ENCODE data around the gene ST6GAL1. TPM values are rescaled to one million over a fixed set of nuclear protein-coding genes. Genes with fewer than 3 reads are reported as not detected.

The ST6GAL1 gene
- polyA plus RNA-seq, 1 of the 3 experiments (the other 2 are of a cell fraction) = 3.9 TPM

DNA sequence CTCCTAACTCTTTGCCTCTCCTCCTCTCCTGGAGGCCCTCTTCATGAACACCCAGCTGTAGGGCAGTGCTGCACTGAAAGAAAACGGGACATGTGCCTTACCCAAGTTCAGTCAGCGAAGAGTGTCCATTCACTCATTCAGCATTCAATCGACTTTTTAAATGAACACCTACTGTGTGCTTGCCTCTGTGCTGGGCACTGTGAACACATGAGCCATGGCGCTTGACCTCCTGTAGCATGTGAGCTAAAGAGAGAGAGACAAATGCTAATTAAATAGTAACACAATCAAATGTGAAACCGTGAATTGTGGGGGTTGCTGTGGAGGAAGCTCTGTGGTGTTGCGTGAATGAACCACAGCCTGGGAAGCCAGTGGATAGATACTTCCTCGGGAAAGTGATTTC, 43.4 kb downstream of the ST6GAL1 start:
- H3K36me3 ChIP-seq (replicated peaks in 1 of 2; ENCODE audit: control insufficient read depth in 1 of 2, insufficient read depth in 2 of 2, low read length in 1 of 2) = no peaks in the 10 kb centered on the region
- H3K4me3 ChIP-seq (ENCODE audit: low read depth in 2 of 2, low read length in 1 of 2) = no peak overlapping the region
- no peak overlapping the region for H3K9ac ChIP-seq
- H3F3A ChIP-seq (replicated peaks; ENCODE audit: insufficient read depth) = no peaks in the 10 kb centered on the region
- WGBS (ENCODE audit: low lambda C conversion rate) = 80% methylated on average over 7 of the region's 7 CpGs
- H3K4me2 ChIP-seq = no peak overlapping the region
- no peaks in the 10 kb centered on the region for H3K9me2 ChIP-seq
- H3K4me1 ChIP-seq (ENCODE audit: control insufficient read depth in 1 of 2, insufficient read depth in 2 of 2, low read depth in 1 of 2, low read length in 1 of 2) = peaks cover 0 to 7% of the 10 kb centered on the region in 2 experiments; a peak in 1 of 4 replicates
- H3K27me3 ChIP-seq (ENCODE audit: insufficient read depth) = no peaks in the 10 kb centered on the region
- no peaks in the 10 kb centered on the region for H3K79me2 ChIP-seq (ENCODE audit: insufficient read depth)
- H3K9me3 ChIP-seq = no peaks in the 10 kb centered on the region
- TF ChIP-seq, protein P1, sequence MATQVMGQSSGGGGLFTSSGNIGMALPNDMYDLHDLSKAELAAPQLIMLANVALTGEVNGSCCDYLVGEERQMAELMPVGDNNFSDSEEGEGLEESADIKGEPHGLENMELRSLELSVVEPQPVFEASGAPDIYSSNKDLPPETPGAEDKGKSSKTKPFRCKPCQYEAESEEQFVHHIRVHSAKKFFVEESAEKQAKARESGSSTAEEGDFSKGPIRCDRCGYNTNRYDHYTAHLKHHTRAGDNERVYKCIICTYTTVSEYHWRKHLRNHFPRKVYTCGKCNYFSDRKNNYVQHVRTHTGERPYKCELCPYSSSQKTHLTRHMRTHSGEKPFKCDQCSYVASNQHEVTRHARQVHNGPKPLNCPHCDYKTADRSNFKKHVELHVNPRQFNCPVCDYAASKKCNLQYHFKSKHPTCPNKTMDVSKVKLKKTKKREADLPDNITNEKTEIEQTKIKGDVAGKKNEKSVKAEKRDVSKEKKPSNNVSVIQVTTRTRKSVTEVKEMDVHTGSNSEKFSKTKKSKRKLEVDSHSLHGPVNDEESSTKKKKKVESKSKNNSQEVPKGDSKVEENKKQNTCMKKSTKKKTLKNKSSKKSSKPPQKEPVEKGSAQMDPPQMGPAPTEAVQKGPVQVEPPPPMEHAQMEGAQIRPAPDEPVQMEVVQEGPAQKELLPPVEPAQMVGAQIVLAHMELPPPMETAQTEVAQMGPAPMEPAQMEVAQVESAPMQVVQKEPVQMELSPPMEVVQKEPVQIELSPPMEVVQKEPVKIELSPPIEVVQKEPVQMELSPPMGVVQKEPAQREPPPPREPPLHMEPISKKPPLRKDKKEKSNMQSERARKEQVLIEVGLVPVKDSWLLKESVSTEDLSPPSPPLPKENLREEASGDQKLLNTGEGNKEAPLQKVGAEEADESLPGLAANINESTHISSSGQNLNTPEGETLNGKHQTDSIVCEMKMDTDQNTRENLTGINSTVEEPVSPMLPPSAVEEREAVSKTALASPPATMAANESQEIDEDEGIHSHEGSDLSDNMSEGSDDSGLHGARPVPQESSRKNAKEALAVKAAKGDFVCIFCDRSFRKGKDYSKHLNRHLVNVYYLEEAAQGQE (IDR thresholded peaks at IDR 0.05; ENCODE audit: low read depth, low read length) = no peak
- TF ChIP-seq FOXJ3 (CRISPR knock-in tag; IDR thresholded peaks at IDR 0.05) (no peak), GATA2 (CRISPR knock-in tag; IDR thresholded peaks at IDR 0.05) (no peak), TCF12 (IDR thresholded peaks at IDR 0.05) (no peak), RXRA (IDR thresholded peaks at IDR 0.05; ENCODE audit: borderline replicate concordance, low read depth) (no peak), EZH2phosphoT487 (IDR thresholded peaks at IDR 0.05; ENCODE audit: borderline replicate concordance, low read depth) (no peak)
- TF ChIP-seq, protein P2, sequence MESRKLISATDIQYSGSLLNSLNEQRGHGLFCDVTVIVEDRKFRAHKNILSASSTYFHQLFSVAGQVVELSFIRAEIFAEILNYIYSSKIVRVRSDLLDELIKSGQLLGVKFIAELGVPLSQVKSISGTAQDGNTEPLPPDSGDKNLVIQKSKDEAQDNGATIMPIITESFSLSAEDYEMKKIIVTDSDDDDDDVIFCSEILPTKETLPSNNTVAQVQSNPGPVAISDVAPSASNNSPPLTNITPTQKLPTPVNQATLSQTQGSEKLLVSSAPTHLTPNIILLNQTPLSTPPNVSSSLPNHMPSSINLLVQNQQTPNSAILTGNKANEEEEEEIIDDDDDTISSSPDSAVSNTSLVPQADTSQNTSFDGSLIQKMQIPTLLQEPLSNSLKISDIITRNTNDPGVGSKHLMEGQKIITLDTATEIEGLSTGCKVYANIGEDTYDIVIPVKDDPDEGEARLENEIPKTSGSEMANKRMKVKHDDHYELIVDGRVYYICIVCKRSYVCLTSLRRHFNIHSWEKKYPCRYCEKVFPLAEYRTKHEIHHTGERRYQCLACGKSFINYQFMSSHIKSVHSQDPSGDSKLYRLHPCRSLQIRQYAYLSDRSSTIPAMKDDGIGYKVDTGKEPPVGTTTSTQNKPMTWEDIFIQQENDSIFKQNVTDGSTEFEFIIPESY (IDR thresholded peaks at IDR 0.05; ENCODE audit: borderline replicate concordance, low read depth) = no peak
- no peak overlapping the region for H2AFZ ChIP-seq (ENCODE audit: low read depth)
- DNase-seq = no peak
- H3K27ac ChIP-seq (ENCODE audit: low read depth in 2 of 2, low read length in 1 of 2) = no peak overlapping the region
- ChIA-PET CTCF (interaction anchor here (0.6 to 1.3 kb wide), 3 partner anchors 18 to 1659 kb away, joined by 3 read pairs; no protein-coding TSS in a partner anchor), POLR2A (no interaction called here)
- H4K20me1 ChIP-seq (ENCODE audit: insufficient read depth) = no peaks in the 10 kb centered on the region

DNA sequence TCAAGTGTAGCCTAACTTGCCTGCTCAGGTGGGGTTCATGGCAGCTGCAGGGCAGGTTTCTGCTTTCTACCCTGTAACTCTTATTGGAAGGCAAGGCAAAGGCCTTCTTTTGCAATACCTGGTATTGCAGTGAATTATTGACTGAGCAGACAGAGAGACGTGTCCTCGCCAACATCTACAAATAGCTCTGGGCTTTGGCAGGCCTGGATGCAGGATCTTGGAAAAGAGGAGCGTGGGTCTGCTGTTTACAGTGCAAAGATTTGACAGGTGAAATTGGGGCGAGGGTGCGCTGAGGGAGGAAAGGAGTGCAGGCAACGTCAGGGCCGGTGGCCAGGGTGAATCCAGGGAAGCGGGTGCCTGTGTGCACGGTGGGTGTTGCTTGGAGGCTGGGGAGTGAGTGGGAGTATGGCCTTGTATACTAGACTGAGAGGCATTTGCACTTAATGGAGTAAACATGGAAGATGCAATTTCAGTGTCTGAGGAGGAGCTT, 44.5 kb downstream of the ST6GAL1 start:
- Histone ChIP-seq H3F3A (replicated peaks; ENCODE audit: insufficient read depth) (no peaks in the 10 kb centered on the region), H3K9me2 (no peaks in the 10 kb centered on the region), H3K27me3 (ENCODE audit: insufficient read depth) (no peaks in the 10 kb centered on the region), H3K36me3 (replicated peaks in 1 of 2; ENCODE audit: control insufficient read depth in 1 of 2, insufficient read depth in 2 of 2, low read length in 1 of 2) (no peaks in the 10 kb centered on the region), H3K79me2 (ENCODE audit: insufficient read depth) (no peaks in the 10 kb centered on the region), H2AFZ (ENCODE audit: low read depth) (no peak overlapping the region), H3K4me2 (no peak overlapping the region), H3K4me3 (ENCODE audit: low read depth in 2 of 2, low read length in 1 of 2) (no peak overlapping the region), H4K20me1 (ENCODE audit: insufficient read depth) (no peaks in the 10 kb centered on the region), H3K9ac (no peak overlapping the region), H3K9me3 (no peaks in the 10 kb centered on the region), H3K4me1 (ENCODE audit: control insufficient read depth in 1 of 2, insufficient read depth in 2 of 2, low read depth in 1 of 2, low read length in 1 of 2) (peaks cover 0 to 7% of the 10 kb centered on the region in 2 experiments; a peak in 1 of 4 replicates), H3K27ac (ENCODE audit: low read depth in 2 of 2, low read length in 1 of 2) (no peak overlapping the region)
- WGBS (ENCODE audit: low lambda C conversion rate) = 82% methylated on average over 9 of the region's 9 CpGs
- DNase-seq = no peak
- POLR2A ChIA-PET = no interaction called here
- CTCF ChIA-PET = interaction anchor here (1.3 kb wide), 2 partner anchors 17 to 190 kb away, joined by 3 read pairs; no protein-coding TSS in a partner anchor
- TF ChIP-seq YY1 (IDR thresholded peaks at IDR 0.05; ENCODE audit: low read depth) (no peak), NFIC (IDR thresholded peaks at IDR 0.05; ENCODE audit: borderline replicate concordance) (no peak), EZH2phosphoT487 (IDR thresholded peaks at IDR 0.05; ENCODE audit: borderline replicate concordance, low read depth) (no peak), ELF1 (IDR thresholded peaks at IDR 0.05) (no peak), RAD21 (IDR thresholded peaks at IDR 0.05; ENCODE audit: low read length) (no peak), CHD2 (IDR thresholded peaks at IDR 0.05; ENCODE audit: low read length, partially characterized antibody) (no peak)
- TF ChIP-seq, protein P3, sequence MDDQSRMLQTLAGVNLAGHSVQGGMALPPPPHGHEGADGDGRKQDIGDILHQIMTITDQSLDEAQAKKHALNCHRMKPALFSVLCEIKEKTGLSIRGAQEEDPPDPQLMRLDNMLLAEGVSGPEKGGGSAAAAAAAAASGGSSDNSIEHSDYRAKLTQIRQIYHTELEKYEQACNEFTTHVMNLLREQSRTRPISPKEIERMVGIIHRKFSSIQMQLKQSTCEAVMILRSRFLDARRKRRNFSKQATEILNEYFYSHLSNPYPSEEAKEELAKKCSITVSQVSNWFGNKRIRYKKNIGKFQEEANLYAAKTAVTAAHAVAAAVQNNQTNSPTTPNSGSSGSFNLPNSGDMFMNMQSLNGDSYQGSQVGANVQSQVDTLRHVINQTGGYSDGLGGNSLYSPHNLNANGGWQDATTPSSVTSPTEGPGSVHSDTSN (IDR thresholded peaks at IDR 0.05) = no peak
- TF ChIP-seq, protein P4, sequence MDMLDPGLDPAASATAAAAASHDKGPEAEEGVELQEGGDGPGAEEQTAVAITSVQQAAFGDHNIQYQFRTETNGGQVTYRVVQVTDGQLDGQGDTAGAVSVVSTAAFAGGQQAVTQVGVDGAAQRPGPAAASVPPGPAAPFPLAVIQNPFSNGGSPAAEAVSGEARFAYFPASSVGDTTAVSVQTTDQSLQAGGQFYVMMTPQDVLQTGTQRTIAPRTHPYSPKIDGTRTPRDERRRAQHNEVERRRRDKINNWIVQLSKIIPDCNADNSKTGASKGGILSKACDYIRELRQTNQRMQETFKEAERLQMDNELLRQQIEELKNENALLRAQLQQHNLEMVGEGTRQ (IDR thresholded peaks at IDR 0.05; ENCODE audit: borderline replicate concordance, low read depth, low read length) = no peak
- TF ChIP-seq, protein P2 (IDR thresholded peaks at IDR 0.05; ENCODE audit: borderline replicate concordance, low read depth) = no peak
- TF ChIP-seq, protein P5, sequence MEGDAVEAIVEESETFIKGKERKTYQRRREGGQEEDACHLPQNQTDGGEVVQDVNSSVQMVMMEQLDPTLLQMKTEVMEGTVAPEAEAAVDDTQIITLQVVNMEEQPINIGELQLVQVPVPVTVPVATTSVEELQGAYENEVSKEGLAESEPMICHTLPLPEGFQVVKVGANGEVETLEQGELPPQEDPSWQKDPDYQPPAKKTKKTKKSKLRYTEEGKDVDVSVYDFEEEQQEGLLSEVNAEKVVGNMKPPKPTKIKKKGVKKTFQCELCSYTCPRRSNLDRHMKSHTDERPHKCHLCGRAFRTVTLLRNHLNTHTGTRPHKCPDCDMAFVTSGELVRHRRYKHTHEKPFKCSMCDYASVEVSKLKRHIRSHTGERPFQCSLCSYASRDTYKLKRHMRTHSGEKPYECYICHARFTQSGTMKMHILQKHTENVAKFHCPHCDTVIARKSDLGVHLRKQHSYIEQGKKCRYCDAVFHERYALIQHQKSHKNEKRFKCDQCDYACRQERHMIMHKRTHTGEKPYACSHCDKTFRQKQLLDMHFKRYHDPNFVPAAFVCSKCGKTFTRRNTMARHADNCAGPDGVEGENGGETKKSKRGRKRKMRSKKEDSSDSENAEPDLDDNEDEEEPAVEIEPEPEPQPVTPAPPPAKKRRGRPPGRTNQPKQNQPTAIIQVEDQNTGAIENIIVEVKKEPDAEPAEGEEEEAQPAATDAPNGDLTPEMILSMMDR (IDR thresholded peaks at IDR 0.05) = no peak

Measured in SK-N-SH (cell line).